ENCODE results near the gene SLC7A14. TPM values are rescaled to one million over a fixed set of nuclear protein-coding genes. Genes with fewer than 3 reads are reported as not detected.

Gene SLC7A14
- total RNA-seq, 1 experiment from 2014 or later, result 2.6 TPM

- H3K36me3 ChIP-seq (replicated peaks; ENCODE audit: control insufficient read depth, insufficient read depth, low read length), result no peaks in the 10 kb centered on the region
- no peak for DNase-seq
- H3K4me3 ChIP-seq (ENCODE audit: insufficient read depth, low read depth, low read length), result no peak overlapping the region
- no peaks in the 10 kb centered on the region for H3K27me3 ChIP-seq (ENCODE audit: control insufficient read depth, insufficient read depth, low read length)
Observed at GRCh38 chr3:170470063-170471016, 115.5 kb downstream of the SLC7A14 start.

DNA sequence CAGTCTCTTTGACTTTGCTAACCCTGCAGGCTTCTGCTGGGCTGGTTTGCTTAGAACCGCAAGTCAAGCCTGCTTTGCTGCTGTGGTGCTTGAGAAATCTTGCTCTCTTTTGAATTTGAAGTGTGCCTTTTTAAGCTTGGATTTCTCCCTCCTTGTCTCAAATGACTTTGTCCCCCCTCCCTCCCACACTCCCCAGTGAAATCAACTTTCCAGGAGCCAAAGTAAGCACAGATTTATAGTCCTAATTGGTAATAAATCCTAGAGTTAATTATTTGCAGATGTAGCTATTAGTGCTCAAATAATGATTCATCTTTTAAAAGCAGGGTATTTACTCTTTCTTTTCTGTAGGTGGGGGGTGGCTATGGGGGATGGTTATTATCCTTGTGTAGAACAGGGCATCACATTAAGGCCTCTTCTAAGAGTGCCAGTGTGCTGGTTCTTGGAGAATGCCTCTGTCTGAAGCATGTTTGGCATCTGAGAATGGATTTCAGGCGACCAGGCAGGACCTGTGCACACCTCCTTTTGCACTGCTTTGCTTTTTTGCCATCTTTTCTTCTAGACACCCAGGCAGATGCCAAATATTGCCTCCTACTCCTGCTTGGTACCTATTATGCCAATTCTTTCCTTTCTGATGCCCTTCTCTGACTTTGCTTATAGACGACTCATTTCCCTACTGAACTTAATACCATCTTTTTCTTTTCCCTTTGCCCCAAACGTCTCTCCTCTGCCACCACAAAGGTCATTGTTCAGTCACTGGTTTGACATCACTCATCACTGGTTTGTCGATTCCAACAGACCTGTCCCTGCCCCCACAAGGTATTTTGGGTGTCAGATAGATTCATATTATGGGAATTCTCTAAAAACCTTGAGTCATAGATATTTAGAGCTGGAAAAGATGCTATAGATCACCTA is 116.5 kb downstream of the SLC7A14 start:
- no peaks in the 10 kb centered on the region for H3K36me3 ChIP-seq (replicated peaks; ENCODE audit: control insufficient read depth, insufficient read depth, low read length)
- H3K27me3 ChIP-seq (ENCODE audit: control insufficient read depth, insufficient read depth, low read length), result no peaks in the 10 kb centered on the region
- no peak for DNase-seq
- no peak overlapping the region for H3K4me3 ChIP-seq (ENCODE audit: insufficient read depth, low read depth, low read length)

DNA sequence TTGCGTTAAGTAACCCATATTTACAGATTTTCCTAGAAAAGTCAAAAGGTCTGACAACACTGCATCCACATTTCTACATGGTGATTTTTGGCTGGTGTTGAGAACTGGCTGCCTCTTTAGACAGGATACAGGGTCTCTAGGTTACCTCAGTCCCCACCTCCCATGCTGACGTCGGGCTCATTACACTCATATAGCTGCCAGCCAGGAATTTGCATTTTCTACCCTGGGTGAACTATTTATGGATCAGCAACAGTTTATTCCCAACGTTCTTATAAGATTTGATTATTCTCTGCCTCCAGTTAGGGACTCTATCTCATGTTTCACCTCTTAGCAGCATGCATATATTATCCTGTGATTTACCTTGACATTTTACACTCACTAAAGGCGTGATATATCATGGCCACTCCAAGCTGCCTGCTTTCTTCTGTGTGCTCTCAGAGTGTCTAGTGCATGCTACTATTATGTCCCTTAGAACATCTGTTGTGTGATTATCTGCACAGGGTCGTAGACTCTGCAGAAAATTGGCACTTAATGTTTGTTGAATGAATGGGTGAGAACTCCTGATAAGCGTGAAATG is 118.2 kb downstream of the SLC7A14 start:
- DNase-seq, result no peak
- Histone ChIP-seq H3K27me3 (ENCODE audit: control insufficient read depth, insufficient read depth, low read length) (no peaks in the 10 kb centered on the region), H3K4me3 (ENCODE audit: insufficient read depth, low read depth, low read length) (no peak overlapping the region), H3K36me3 (replicated peaks; ENCODE audit: control insufficient read depth, insufficient read depth, low read length) (no peaks in the 10 kb centered on the region)

DNA sequence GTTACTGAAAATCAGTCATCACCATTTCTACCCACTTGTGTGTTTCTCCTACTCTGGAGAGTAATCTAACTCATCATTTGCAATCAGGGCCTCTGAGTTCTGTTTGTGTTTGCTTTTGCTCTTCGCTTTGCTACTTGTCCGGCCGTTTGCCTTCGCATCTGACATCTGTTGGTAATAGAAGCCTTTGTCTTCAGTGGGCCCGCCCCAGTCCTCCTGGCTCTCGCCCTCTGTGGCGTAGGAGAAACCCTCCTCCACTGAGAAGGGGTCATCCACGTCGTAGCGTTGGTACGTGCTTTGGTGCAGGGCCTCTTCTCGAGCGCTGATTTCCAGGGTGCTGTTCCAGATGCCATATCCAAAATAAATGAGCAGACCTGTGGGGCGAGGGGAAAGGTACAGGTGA is 118.9 kb downstream of the SLC7A14 start:
- H3K27me3 ChIP-seq (ENCODE audit: control insufficient read depth, insufficient read depth, low read length), result no peaks in the 10 kb centered on the region
- DNase-seq, result no peak
- no peaks in the 10 kb centered on the region for H3K36me3 ChIP-seq (replicated peaks; ENCODE audit: control insufficient read depth, insufficient read depth, low read length)
- no peak overlapping the region for H3K4me3 ChIP-seq (ENCODE audit: insufficient read depth, low read depth, low read length)

DNA sequence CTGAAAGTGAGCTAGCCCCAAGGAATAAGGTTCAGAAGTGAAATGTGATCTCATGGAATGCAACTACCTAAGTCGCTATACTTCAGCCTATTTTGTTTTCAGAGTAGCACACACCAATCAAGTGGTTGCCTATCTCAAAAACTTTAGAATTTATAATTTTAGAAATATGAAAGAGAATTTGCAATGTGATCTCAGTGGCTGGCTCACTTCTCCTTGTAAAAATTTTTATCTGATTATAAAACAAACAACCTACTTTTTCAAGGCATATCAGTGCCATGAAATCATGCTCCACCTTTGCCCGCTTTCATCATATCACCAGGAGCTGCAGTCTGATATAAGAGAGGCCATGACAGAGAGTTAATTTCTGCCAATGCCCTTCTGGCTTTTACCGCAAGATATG is 119.9 kb downstream of the SLC7A14 start:
- H3K4me3 ChIP-seq (ENCODE audit: insufficient read depth, low read depth, low read length), result no peak overlapping the region
- DNase-seq, result no peak
- H3K36me3 ChIP-seq (replicated peaks; ENCODE audit: control insufficient read depth, insufficient read depth, low read length), result no peaks in the 10 kb centered on the region
- no peaks in the 10 kb centered on the region for H3K27me3 ChIP-seq (ENCODE audit: control insufficient read depth, insufficient read depth, low read length)

DNA sequence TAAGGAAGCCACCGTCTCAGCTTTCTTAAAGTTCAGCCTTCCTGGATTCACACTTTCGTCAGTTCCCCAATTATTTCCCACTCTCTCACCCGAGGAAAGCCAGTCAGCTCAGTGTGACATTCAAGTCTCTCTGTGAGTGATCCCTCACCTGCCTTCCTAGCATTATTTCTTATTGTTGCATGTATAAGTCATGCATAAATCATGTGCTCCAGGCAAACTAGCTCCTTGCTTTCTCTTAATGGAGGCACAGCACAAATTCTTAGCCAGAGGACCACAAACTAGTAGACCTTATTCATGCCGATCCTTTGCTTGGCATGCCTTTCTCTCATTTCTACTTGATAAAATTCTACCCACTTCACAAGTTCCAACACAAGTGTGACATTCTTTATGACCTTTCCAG is 122.9 kb downstream of the SLC7A14 start:
- no peak for DNase-seq
- Histone ChIP-seq H3K27me3 (ENCODE audit: control insufficient read depth, insufficient read depth, low read length) (no peaks in the 10 kb centered on the region), H3K36me3 (replicated peaks; ENCODE audit: control insufficient read depth, insufficient read depth, low read length) (no peaks in the 10 kb centered on the region)

GRCh38 chr3:170458285-170458684 is 127.6 kb downstream of the SLC7A14 start:
- H3K4me3 ChIP-seq (ENCODE audit: insufficient read depth, low read depth, low read length), result no peak overlapping the region
- H3K27me3 ChIP-seq (ENCODE audit: control insufficient read depth, insufficient read depth, low read length), result no peaks in the 10 kb centered on the region
- no peak for DNase-seq
- H3K36me3 ChIP-seq (replicated peaks; ENCODE audit: control insufficient read depth, insufficient read depth, low read length), result no peaks in the 10 kb centered on the region

More for the DNA sequence above, 122.9 kb downstream of the SLC7A14 start:
- no peak overlapping the region for H3K4me3 ChIP-seq (ENCODE audit: insufficient read depth, low read depth, low read length)

- DNase-seq, result no peak
- H3K36me3 ChIP-seq (replicated peaks; ENCODE audit: control insufficient read depth, insufficient read depth, low read length), result no peaks in the 10 kb centered on the region
- H3K27me3 ChIP-seq (ENCODE audit: control insufficient read depth, insufficient read depth, low read length), result no peaks in the 10 kb centered on the region
- H3K4me3 ChIP-seq (ENCODE audit: insufficient read depth, low read depth, low read length), result no peak overlapping the region
Observed at GRCh38 chr3:170454509-170454908, 131.4 kb downstream of the SLC7A14 start.

GRCh38 chr3:170450039-170450438 is 135.8 kb downstream of the SLC7A14 start:
- H3K4me3 ChIP-seq (ENCODE audit: insufficient read depth, low read depth, low read length), result no peak overlapping the region
- DNase-seq, result no peak
- no peaks in the 10 kb centered on the region for H3K27me3 ChIP-seq (ENCODE audit: control insufficient read depth, insufficient read depth, low read length)
- no peaks in the 10 kb centered on the region for H3K36me3 ChIP-seq (replicated peaks; ENCODE audit: control insufficient read depth, insufficient read depth, low read length)

DNA sequence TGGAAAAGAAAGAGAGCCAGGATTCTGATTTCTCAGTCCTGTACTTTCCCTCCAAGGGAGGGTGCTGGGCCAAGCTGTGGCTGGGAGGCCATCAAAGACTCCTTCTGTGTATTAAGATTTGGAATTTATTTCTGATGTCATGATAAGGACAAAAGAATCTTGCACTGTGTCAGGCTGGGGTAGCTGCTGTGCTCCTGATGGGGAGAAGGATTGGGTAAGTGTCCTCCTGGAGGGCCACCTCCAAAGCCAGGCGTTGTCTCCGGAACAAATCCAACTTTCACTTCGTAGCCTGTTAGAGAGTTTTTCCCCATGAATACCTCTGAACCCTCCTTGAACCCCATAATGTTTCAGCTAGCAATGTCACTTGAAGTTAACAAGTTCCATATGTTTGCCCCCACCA is 137.3 kb downstream of the SLC7A14 start:
- no peaks in the 10 kb centered on the region for H3K27me3 ChIP-seq (ENCODE audit: control insufficient read depth, insufficient read depth, low read length)
- no peaks in the 10 kb centered on the region for H3K36me3 ChIP-seq (replicated peaks; ENCODE audit: control insufficient read depth, insufficient read depth, low read length)
- no peak for DNase-seq
- no peak overlapping the region for H3K4me3 ChIP-seq (ENCODE audit: insufficient read depth, low read depth, low read length)

DNA sequence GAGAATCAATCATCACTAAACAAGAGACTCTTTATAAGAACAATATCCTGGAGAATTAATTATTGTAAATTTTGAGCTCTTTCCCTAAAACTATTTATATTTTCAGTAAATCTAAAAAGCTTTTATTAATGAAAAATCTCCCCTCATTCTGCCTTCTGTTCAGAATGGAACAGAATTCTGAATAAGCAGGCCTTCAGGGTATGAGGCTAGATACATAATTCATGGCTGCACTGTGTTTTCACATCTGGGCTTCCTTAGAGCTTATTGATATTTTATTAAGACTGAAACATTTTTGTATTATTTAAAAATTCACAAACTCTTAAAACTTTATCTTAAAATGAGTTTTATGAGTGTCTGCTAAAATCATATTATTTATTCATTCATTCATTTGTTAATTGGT is 142.4 kb downstream of the SLC7A14 start:
- Histone ChIP-seq H3K36me3 (replicated peaks; ENCODE audit: control insufficient read depth, insufficient read depth, low read length) (no peaks in the 10 kb centered on the region), H3K27me3 (ENCODE audit: control insufficient read depth, insufficient read depth, low read length) (no peaks in the 10 kb centered on the region), H3K4me3 (ENCODE audit: insufficient read depth, low read depth, low read length) (no peak overlapping the region)
- DNase-seq, result no peak

GRCh38 chr3:170442947-170443346 is 142.9 kb downstream of the SLC7A14 start:
- Histone ChIP-seq H3K36me3 (replicated peaks; ENCODE audit: control insufficient read depth, insufficient read depth, low read length) (no peaks in the 10 kb centered on the region), H3K4me3 (ENCODE audit: insufficient read depth, low read depth, low read length) (no peak overlapping the region)
- no peak for DNase-seq

DNA sequence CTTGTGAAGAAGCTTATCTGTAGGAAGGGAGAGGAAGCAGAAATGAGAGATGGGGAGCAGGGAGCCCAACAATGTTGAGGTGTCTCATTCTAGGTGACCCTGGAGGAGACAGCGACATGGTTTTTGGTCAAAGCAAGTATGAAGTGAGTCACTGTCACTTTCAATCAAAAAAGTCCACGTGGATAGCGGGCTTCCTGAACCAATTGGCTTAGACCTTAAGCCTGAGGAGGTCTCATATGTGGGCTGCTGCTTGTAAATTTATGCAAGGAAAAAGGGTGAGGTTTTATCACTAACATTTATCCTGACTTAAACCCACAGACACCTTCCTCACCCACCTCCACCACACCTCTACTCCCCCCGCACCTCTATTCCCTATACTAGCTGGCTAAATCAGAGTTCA is 144.5 kb downstream of the SLC7A14 start:
- Histone ChIP-seq H3K4me3 (ENCODE audit: insufficient read depth, low read depth, low read length) (no peak overlapping the region), H3K27me3 (ENCODE audit: control insufficient read depth, insufficient read depth, low read length) (no peaks in the 10 kb centered on the region)

More at GRCh38 chr3:170442947-170443346, 142.9 kb downstream of the SLC7A14 start:
- no peaks in the 10 kb centered on the region for H3K27me3 ChIP-seq (ENCODE audit: control insufficient read depth, insufficient read depth, low read length)

DNA sequence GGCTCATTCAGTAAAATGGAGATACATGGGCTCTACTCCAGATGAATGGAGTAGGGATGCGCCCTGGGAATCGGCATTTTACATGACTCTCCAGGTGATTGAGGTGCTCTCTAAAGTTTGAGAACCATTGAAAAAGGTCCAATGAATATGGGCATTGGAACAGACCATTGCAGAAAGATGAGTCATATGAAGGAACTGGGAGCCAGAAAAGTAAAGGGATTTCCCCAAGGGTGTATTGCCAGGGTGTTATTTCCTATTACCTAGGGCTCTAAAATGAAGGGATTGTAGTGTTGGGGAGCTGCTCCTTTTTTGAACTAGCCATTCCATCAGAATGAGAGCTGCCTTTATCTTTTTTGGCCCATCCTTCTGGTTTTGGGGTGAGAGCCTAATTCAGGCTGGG is 145.5 kb downstream of the SLC7A14 start:
- Histone ChIP-seq H3K36me3 (replicated peaks; ENCODE audit: control insufficient read depth, insufficient read depth, low read length) (no peaks in the 10 kb centered on the region), H3K27me3 (ENCODE audit: control insufficient read depth, insufficient read depth, low read length) (no peaks in the 10 kb centered on the region), H3K4me3 (ENCODE audit: insufficient read depth, low read depth, low read length) (no peak overlapping the region)
- no peak for DNase-seq

More for the DNA sequence above, 144.5 kb downstream of the SLC7A14 start:
- no peak for DNase-seq
- H3K36me3 ChIP-seq (replicated peaks; ENCODE audit: control insufficient read depth, insufficient read depth, low read length), result no peaks in the 10 kb centered on the region
